Activated T-cell treated with anti-CD3 and anti-CD28 coated beads, Interleukin-2, amount 50 U/mL, for 1 hour (primary cell): Measurements from ENCODE around the gene SLC66A1.

Experiments
- DNase-seq: peaks from one replicate; pipeline ENCODE4 v3.0.0-alpha.2; 2020

Gene SLC66A1

GRCh38 chr1:19306941-19307340 lies 5.2 kb upstream of the SLC66A1 start:
- DNase-seq = no peak

GRCh38 chr1:19307794-19308508 lies 4.2 kb upstream of the SLC66A1 start:
- no peak for DNase-seq

- DNase-seq = no peak
These were observed 3.6 kb upstream of the SLC66A1 start for GRCh38 chr1:19308509-19308907.

- DNase-seq = no peak
These were observed 2.9 kb upstream of the SLC66A1 start for GRCh38 chr1:19309123-19309813.

- DNase-seq = no peak
These were observed 2.1 kb upstream of the SLC66A1 start for GRCh38 chr1:19310061-19310460.

GRCh38 chr1:19310720-19311502 lies 1.2 kb upstream of the SLC66A1 start:
- DNase-seq = no peak

GRCh38 chr1:19311503-19311930 lies 609 bp upstream of the SLC66A1 start:
- peak; percentile 38 for DNase-seq

- DNase-seq = no peak
These were observed 883 bp downstream of the SLC66A1 start for GRCh38 chr1:19312782-19313635.

GRCh38 chr1:19313636-19313959 lies 1.5 kb downstream of the SLC66A1 start:
- DNase-seq = no peak

- DNase-seq = no peak
These were observed 2.1 kb downstream of the SLC66A1 start for GRCh38 chr1:19313961-19314882.

- DNase-seq = no peak
These were observed 3.5 kb downstream of the SLC66A1 start for GRCh38 chr1:19315378-19316198.

- DNase-seq = no peak
These were observed 5.2 kb downstream of the SLC66A1 start for GRCh38 chr1:19317126-19317910.

GRCh38 chr1:19319196-19319595 lies 7.1 kb downstream of the SLC66A1 start:
- DNase-seq = no peak

GRCh38 chr1:19321071-19321470 lies 8.9 kb downstream of the SLC66A1 start:
- no peak for DNase-seq

- no peak for DNase-seq
These were observed 10.4 kb downstream of the SLC66A1 start for GRCh38 chr1:19322481-19322880.

- DNase-seq = no peak
These were observed 12.0 kb downstream of the SLC66A1 start for GRCh38 chr1:19323987-19324664.

- no peak for DNase-seq
These were observed 12.5 kb downstream of the SLC66A1 start for GRCh38 chr1:19324665-19324990.

- DNase-seq = no peak
These were observed 13.3 kb downstream of the SLC66A1 start for GRCh38 chr1:19325368-19325957.
